Liver (tissue), 9 donors: ENCODE measurements around the gene PLCL1. TPM values are rescaled to one million over a fixed set of nuclear protein-coding genes. Genes with fewer than 3 reads are reported as not detected.

Source experiments
- DNase-seq: peaks from one replicate; pipeline ENCODE4 v3.0.0-alpha.2; 2017; ENCODE audit warnings: low spot score
- H3K27ac ChIP-seq, 2 donors: one replicate each; pipeline ENCODE4 v1.7.0; 2013; ENCODE audit warnings: inconsistent platforms in 2 of 2, low read length in 2 of 2, control low read depth in 1 of 2, low read depth in 1 of 2, mild to moderate bottlenecking in 1 of 2
- H3K27me3 ChIP-seq, 4 donors: one replicate each; pipeline versions ENCODE4 v1.6.1 to v1.7.0; 2013; ENCODE audit warnings: low read length in 3 of 4, inconsistent platforms in 1 of 4, mild to moderate bottlenecking in 1 of 4, moderate library complexity in 1 of 4; ENCODE audit not compliant: control insufficient read depth in 4 of 4, insufficient read depth in 4 of 4
- H3K36me3 ChIP-seq, 4 donors: one replicate each; pipeline versions ENCODE4 v1.6.1 to v1.7.0; 2013; ENCODE audit warnings: low read length in 3 of 4, mild to moderate bottlenecking in 3 of 4, low read depth in 1 of 4, moderate library complexity in 1 of 4; ENCODE audit not compliant: control insufficient read depth in 4 of 4, insufficient read depth in 3 of 4
- H3K4me1 ChIP-seq, 4 donors: one replicate each; pipeline versions ENCODE4 v1.6.1 to v1.7.0; 2013; ENCODE audit warnings: low read length in 3 of 4, mild to moderate bottlenecking in 3 of 4, moderate library complexity in 1 of 4; ENCODE audit not compliant: control insufficient read depth in 4 of 4, insufficient read depth in 4 of 4
- H3K4me3 ChIP-seq, 3 donors: one replicate each; pipeline versions ENCODE4 v1.6.1 to v1.7.0; 2013; ENCODE audit warnings: low read length in 3 of 3, control low read depth in 1 of 3, low read depth in 1 of 3, mild to moderate bottlenecking in 1 of 3
- H3K9ac ChIP-seq, 2 donors: one replicate each; pipeline ENCODE4 v1.7.0; 2013; ENCODE audit warnings: low read length in 2 of 2, mild to moderate bottlenecking in 2 of 2, moderate library complexity in 2 of 2, control low read depth in 1 of 2, low read depth in 1 of 2
- H3K9me3 ChIP-seq, 4 donors: one replicate each; pipeline versions ENCODE4 v1.6.1 to v1.7.0; 2013; ENCODE audit warnings: low read length in 3 of 4; ENCODE audit not compliant: control insufficient read depth in 4 of 4
- CTCF ChIP-seq: fragments of 150-350 bp; IDR thresholded peaks from 2 replicates; pipeline ENCODE4 v1.5.1; 2017; ENCODE audit warnings: improper control_type of control experiment, low read depth, low read length; ENCODE audit not compliant: missing input control
- EGR1 ChIP-seq, 2 donors: IDR thresholded peaks; 2 replicates each; pipeline ENCODE4 v1.6.1; 2016 to 2018; ENCODE audit warnings: antibody characterized with exemption in 2 of 2, low read depth in 2 of 2
- FOXA1 ChIP-seq: IDR thresholded peaks from 2 replicates; pipeline ENCODE4 v1.6.1; 2016; ENCODE audit warnings: antibody characterized with exemption
- FOXA2 ChIP-seq: IDR thresholded peaks from 2 replicates; pipeline ENCODE4 v1.6.1; 2016; ENCODE audit warnings: antibody characterized with exemption
- GABPA ChIP-seq, 2 donors: IDR thresholded peaks in 1 of 2; conservative IDR thresholded peaks in 1 of 2; 2 replicates each; pipeline ENCODE4 v1.6.1; 2016; ENCODE audit warnings: antibody characterized with exemption in 2 of 2, mild to moderate bottlenecking in 1 of 2, moderate library complexity in 1 of 2
- HNF4A ChIP-seq, 2 donors: conservative IDR thresholded peaks; 2 replicates each; pipeline ENCODE4 v1.6.1; 2016; ENCODE audit warnings: antibody characterized with exemption in 2 of 2, mild to moderate bottlenecking in 2 of 2
- HNF4G ChIP-seq: IDR thresholded peaks from 2 replicates; pipeline ENCODE4 v1.6.1; 2016; ENCODE audit warnings: antibody characterized with exemption
- JUND ChIP-seq, 2 donors: IDR thresholded peaks; 2 replicates each; pipeline ENCODE4 v1.6.1; 2016; ENCODE audit warnings: antibody characterized with exemption in 2 of 2
- MAX ChIP-seq: IDR thresholded peaks from 2 replicates; pipeline ENCODE4 v1.6.1; 2016; ENCODE audit warnings: antibody characterized with exemption
- NR2F2 ChIP-seq: IDR thresholded peaks from 2 replicates; pipeline ENCODE4 v1.6.1; 2016; ENCODE audit warnings: antibody characterized with exemption
- RAD21 ChIP-seq, 2 donors: IDR thresholded peaks; 2 replicates each; pipeline ENCODE4 v1.6.1; 2016; ENCODE audit warnings: antibody characterized with exemption in 2 of 2, mild to moderate bottlenecking in 2 of 2
- YY1 ChIP-seq: IDR thresholded peaks from 2 replicates; pipeline ENCODE4 v1.6.1; 2016; ENCODE audit warnings: antibody characterized with exemption, mild to moderate bottlenecking
- ZBTB33 ChIP-seq: IDR thresholded peaks from 2 replicates; pipeline ENCODE4 v1.6.1; 2016; ENCODE audit warnings: antibody characterized with exemption
- WGBS: extraction: QIAGEN DNeasy Blood & Tissue Kit; methylation state at CpG from one replicate; pipeline ENCODE4 v1.1.7; 2013; 5-methylcytosine and 5-hydroxymethylcytosine counted together
- polyA plus RNA-seq, 2 donors: library from polyadenylated mRNA; stranded (reverse) in 1 of 2; unstranded in 1 of 2; fragments of 200-250 nt in 1 of 2; fragments of >200 nt in 1 of 2; fragmentation: Nextera tagmentation in 1 of 2; extraction: Ambion mirVana in 1 of 2; gene quantifications; one replicate each; pipeline versions ENCODE4 v1.2.1 to v1.2.3, GENCODE V29; 2013 to 2015
- total RNA-seq, 2 donors: library from RNA; depleted of rRNA; stranded (reverse); fragments of >200 nt; gene quantifications; one replicate each; pipeline ENCODE4 v1.2.3, GENCODE V29; 2014
- TF ChIP-seq, protein P1 (sequence below): IDR thresholded peaks from 2 replicates; pipeline ENCODE4 v1.6.1; 2016; ENCODE audit warnings: antibody characterized with exemption, mild to moderate bottlenecking
- TF ChIP-seq, protein P2 (sequence below): IDR thresholded peaks from 2 replicates; pipeline ENCODE4 v1.6.1; 2016; ENCODE audit warnings: antibody characterized with exemption
- donor health status: healthy.
- donor health status: healthy.
- donor health status: healthy.
- donor health status: healthy.
- donor health status: healthy.

The PLCL1 gene
- total and polyA plus RNA-seq, 4 donors = 0.08 to 0.59 (median 0.31) TPM

DNA sequence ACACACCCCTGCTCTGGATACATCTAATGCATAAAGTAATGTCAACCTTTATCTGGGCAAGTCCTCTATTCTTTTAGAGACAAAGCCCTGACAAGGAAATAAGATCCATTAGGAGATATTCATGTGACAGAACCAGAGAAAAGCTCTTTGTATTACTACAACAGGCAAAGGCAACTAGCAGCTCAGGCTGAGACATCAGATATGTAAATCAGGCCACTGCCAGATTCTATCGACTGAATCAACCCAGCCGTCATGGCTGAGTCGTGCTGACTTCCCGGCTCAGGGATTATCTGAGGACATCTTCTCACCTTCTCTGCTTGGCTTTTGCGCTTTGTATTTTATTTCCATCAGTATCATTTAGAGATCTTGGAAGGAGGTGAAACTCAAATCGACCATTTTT, 294.5 kb downstream of the PLCL1 start:
- no peaks in the 10 kb centered on the region for H3K4me1 ChIP-seq
- WGBS = 46% methylated on average over 6 of the region's 6 CpGs
- TF ChIP-seq, protein P1, sequence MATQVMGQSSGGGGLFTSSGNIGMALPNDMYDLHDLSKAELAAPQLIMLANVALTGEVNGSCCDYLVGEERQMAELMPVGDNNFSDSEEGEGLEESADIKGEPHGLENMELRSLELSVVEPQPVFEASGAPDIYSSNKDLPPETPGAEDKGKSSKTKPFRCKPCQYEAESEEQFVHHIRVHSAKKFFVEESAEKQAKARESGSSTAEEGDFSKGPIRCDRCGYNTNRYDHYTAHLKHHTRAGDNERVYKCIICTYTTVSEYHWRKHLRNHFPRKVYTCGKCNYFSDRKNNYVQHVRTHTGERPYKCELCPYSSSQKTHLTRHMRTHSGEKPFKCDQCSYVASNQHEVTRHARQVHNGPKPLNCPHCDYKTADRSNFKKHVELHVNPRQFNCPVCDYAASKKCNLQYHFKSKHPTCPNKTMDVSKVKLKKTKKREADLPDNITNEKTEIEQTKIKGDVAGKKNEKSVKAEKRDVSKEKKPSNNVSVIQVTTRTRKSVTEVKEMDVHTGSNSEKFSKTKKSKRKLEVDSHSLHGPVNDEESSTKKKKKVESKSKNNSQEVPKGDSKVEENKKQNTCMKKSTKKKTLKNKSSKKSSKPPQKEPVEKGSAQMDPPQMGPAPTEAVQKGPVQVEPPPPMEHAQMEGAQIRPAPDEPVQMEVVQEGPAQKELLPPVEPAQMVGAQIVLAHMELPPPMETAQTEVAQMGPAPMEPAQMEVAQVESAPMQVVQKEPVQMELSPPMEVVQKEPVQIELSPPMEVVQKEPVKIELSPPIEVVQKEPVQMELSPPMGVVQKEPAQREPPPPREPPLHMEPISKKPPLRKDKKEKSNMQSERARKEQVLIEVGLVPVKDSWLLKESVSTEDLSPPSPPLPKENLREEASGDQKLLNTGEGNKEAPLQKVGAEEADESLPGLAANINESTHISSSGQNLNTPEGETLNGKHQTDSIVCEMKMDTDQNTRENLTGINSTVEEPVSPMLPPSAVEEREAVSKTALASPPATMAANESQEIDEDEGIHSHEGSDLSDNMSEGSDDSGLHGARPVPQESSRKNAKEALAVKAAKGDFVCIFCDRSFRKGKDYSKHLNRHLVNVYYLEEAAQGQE = no peak
- no peak for TF ChIP-seq FOXA2
- no peak for TF ChIP-seq EGR1 (IDR thresholded peaks at IDR 0.05; ENCODE audit: low read depth in 2 of 2)
- TF ChIP-seq CTCF = no peak
- TF ChIP-seq, protein P2, sequence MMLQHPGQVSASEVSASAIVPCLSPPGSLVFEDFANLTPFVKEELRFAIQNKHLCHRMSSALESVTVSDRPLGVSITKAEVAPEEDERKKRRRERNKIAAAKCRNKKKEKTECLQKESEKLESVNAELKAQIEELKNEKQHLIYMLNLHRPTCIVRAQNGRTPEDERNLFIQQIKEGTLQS = no peak
- no peak for TF ChIP-seq YY1
- no peak for TF ChIP-seq HNF4A (conservative IDR thresholded peaks at IDR 0.05)
- no peak for TF ChIP-seq GABPA (IDR thresholded peaks at IDR 0.05 in 1 of 2, conservative IDR thresholded peaks at IDR 0.05 in 1 of 2)
- no peak for TF ChIP-seq JUND (IDR thresholded peaks at IDR 0.05)
- no peak for TF ChIP-seq ZBTB33
- TF ChIP-seq RAD21 (IDR thresholded peaks at IDR 0.05) = no peak
- no peak for TF ChIP-seq MAX
- TF ChIP-seq FOXA1 = no peak
- no peak for TF ChIP-seq HNF4G
- TF ChIP-seq NR2F2 = no peak
- DNase-seq = no peak
- no peak overlapping the region for H3K9ac ChIP-seq
- no peaks in the 10 kb centered on the region for H3K9me3 ChIP-seq
- H3K36me3 ChIP-seq = no peaks in the 10 kb centered on the region
- H3K27me3 ChIP-seq = peaks cover 0 to 3% (median 0%) of the 10 kb centered on the region in 4 donors
- no peak overlapping the region for H3K4me3 ChIP-seq
- H3K27ac ChIP-seq = no peak overlapping the region

DNA sequence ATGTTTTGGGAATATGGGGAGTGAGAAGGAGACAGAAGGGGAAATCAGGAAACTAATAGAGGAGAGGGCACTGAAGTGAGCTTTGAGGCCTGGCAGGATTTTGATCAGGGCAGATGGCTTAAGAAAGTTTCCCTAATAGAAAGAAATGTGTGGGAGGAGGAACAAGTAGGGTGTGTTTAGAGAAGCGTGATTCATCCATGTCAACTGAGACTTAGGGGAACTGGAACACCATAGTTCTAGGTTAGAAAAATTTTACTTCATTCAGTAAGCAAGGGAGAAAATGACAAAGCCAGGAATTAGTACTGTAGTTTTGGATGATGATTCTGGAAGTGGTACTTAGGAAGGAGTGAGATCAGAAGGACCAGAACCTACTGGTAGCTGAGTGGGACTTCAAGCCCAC, 296.0 kb downstream of the PLCL1 start:
- Histone ChIP-seq H3K27me3 (peaks cover 0 to 3% (median 0%) of the 10 kb centered on the region in 4 donors), H3K9ac (no peak overlapping the region), H3K36me3 (no peaks in the 10 kb centered on the region), H3K4me3 (no peak overlapping the region), H3K4me1 (no peaks in the 10 kb centered on the region), H3K9me3 (no peaks in the 10 kb centered on the region), H3K27ac (no peak overlapping the region)
- DNase-seq = no peak
- WGBS = 71% methylated on average over 1 of the region's 1 CpG
- TF ChIP-seq FOXA2 = no peak
- TF ChIP-seq YY1 = no peak
- no peak for TF ChIP-seq HNF4G
- no peak for TF ChIP-seq GABPA (IDR thresholded peaks at IDR 0.05 in 1 of 2, conservative IDR thresholded peaks at IDR 0.05 in 1 of 2)
- no peak for TF ChIP-seq RAD21 (IDR thresholded peaks at IDR 0.05)
- TF ChIP-seq, protein P1 = no peak
- TF ChIP-seq CTCF = no peak
- no peak for TF ChIP-seq ZBTB33
